HEK293 (cell line): Measurements from ENCODE around the gene C1QL4.

Experiments
- FEZF1 ChIP-seq: fragments of 450-650 bp; formaldehyde crosslinking; IDR thresholded peaks from 2 replicates; pipeline ENCODE4 v1.5.1; 2016; ENCODE audit warnings: missing biosample characterization, missing genetic modification characterization
- GLI2 ChIP-seq: fragments of 450-650 bp; formaldehyde crosslinking; IDR thresholded peaks from 2 replicates; pipeline ENCODE4; 2017; ENCODE audit warnings: missing biosample characterization, missing genetic modification characterization, low read depth, borderline replicate concordance
- PRDM1 ChIP-seq: fragments of 450-650 bp; formaldehyde crosslinking; IDR thresholded peaks from 2 replicates; pipeline ENCODE4; 2016; ENCODE audit warnings: missing biosample characterization, missing genetic modification characterization
- RBAK ChIP-seq: fragments of 450-650 bp; formaldehyde crosslinking; IDR thresholded peaks from 2 replicates; pipeline ENCODE4 v1.5.1; 2016; ENCODE audit warnings: missing biosample characterization, missing genetic modification characterization
- SP3 ChIP-seq: fragments of 450-650 bp; formaldehyde crosslinking; IDR thresholded peaks from 2 replicates; pipeline ENCODE4 v1.5.1; 2016; ENCODE audit warnings: missing biosample characterization, missing genetic modification characterization
- WT1 ChIP-seq: fragments of 450-650 bp; formaldehyde crosslinking; IDR thresholded peaks from 2 replicates; pipeline ENCODE4 v1.5.1; 2016; ENCODE audit warnings: missing biosample characterization, missing genetic modification characterization
- YY2 ChIP-seq: fragments of 450-650 bp; formaldehyde crosslinking; IDR thresholded peaks from 2 replicates; pipeline ENCODE4 v1.5.1; 2016; ENCODE audit warnings: missing biosample characterization, missing genetic modification characterization
- ZBTB20 ChIP-seq: fragments of 450-650 bp; formaldehyde crosslinking; IDR thresholded peaks from 2 replicates; pipeline ENCODE4 v1.5.1; 2016; ENCODE audit warnings: missing biosample characterization, missing genetic modification characterization
- ZFP37 ChIP-seq: fragments of 450-650 bp; formaldehyde crosslinking; IDR thresholded peaks from 2 replicates; pipeline ENCODE4 v1.5.1; 2016; ENCODE audit warnings: missing biosample characterization, missing genetic modification characterization
- ZNF138 ChIP-seq: fragments of 450-650 bp; formaldehyde crosslinking; IDR thresholded peaks from 2 replicates; pipeline ENCODE4 v1.5.1; 2016; ENCODE audit warnings: missing biosample characterization, missing genetic modification characterization, borderline replicate concordance
- ZNF341 ChIP-seq: fragments of 450-650 bp; formaldehyde crosslinking; IDR thresholded peaks from 2 replicates; pipeline ENCODE4; 2016; ENCODE audit warnings: low read depth, missing biosample characterization, missing genetic modification characterization
- ZNF560 ChIP-seq: fragments of 450-650 bp; formaldehyde crosslinking; IDR thresholded peaks from 2 replicates; pipeline ENCODE4 v1.5.1; 2017; ENCODE audit warnings: missing biosample characterization, missing genetic modification characterization, borderline replicate concordance
- ZNF660 ChIP-seq: fragments of 450-650 bp; IDR thresholded peaks from 2 replicates; pipeline ENCODE4 v1.5.1; 2018; ENCODE audit warnings: missing biosample characterization, mild to moderate bottlenecking, missing genetic modification characterization
- ZNF664 ChIP-seq: fragments of 450-650 bp; formaldehyde crosslinking; IDR thresholded peaks from 2 replicates; pipeline ENCODE4 v1.5.1; 2016; ENCODE audit warnings: missing biosample characterization, missing genetic modification characterization
- ZSCAN23 ChIP-seq: fragments of 450-650 bp; formaldehyde crosslinking; IDR thresholded peaks from 2 replicates; pipeline ENCODE4 v1.5.1; 2016; ENCODE audit warnings: missing biosample characterization, missing genetic modification characterization
- TF ChIP-seq, protein P1 (sequence below): fragments of 450-650 bp; formaldehyde crosslinking; IDR thresholded peaks from 2 replicates; pipeline ENCODE4 v1.5.1; 2016; ENCODE audit warnings: missing biosample characterization, missing genetic modification characterization, borderline replicate concordance
- TF ChIP-seq, protein P2 (sequence below): fragments of 450-650 bp; formaldehyde crosslinking; IDR thresholded peaks from 2 replicates; pipeline ENCODE4 v1.5.1; 2016; ENCODE audit warnings: missing biosample characterization, missing genetic modification characterization
- TF ChIP-seq, protein P3 (sequence below): fragments of 450-650 bp; formaldehyde crosslinking; conservative IDR thresholded peaks from 2 replicates; pipeline ENCODE4 v1.5.1; 2016; ENCODE audit warnings: low read depth, missing biosample characterization, missing genetic modification characterization
- TF ChIP-seq, protein P4 (sequence below): fragments of 450-650 bp; formaldehyde crosslinking; IDR thresholded peaks from 2 replicates; pipeline ENCODE4 v1.5.1; 2017; ENCODE audit warnings: missing biosample characterization, missing genetic modification characterization
- TF ChIP-seq, protein P5 (sequence below): fragments of 450-650 bp; formaldehyde crosslinking; conservative IDR thresholded peaks from 2 replicates; pipeline ENCODE4 v1.5.1; 2016; ENCODE audit warnings: low read depth, missing biosample characterization, missing genetic modification characterization

C1QL4 gene

DNA sequence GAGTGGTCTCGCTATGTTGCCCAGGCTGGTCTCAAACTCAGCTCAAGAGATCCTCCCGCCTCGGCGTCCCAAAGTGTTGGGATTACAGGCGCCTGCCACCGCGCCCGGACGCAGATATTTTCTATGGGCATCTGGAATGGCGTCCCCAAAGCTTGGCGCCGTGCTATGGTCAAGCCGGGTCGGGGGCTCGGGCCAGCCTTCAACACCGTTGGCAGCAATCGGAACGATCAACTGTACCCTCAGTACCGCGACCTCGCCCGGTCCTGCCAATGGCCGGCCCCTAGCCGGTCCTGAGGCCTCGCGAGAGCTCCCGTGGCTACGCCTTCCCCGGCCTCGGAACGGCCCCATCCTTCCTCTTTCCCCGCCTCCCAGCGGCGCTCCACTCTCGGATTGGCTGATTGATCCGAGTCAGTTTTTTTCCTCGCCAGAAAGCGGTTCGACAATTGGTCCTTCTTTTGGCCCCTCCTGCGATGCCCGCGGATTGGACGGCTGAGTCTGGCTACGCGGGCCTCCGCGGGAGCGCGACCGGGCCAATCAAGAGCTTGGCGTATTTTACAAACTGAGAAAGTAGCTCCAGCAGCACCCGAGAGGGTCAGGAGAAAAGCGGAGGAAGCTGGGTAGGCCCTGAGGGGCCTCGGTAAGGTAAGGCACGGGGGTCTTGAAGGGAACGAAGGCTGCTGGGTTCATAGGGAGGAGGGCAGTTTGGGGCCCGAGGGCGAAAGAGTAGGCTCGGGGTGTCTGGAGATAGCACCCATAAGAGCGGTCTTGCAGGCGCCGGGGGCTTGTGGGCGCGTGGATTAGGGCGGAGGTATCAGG lies 14.1 kb downstream of the C1QL4 start, which contains the start of gene TROAP (continued):
- TF ChIP-seq, protein P1, sequence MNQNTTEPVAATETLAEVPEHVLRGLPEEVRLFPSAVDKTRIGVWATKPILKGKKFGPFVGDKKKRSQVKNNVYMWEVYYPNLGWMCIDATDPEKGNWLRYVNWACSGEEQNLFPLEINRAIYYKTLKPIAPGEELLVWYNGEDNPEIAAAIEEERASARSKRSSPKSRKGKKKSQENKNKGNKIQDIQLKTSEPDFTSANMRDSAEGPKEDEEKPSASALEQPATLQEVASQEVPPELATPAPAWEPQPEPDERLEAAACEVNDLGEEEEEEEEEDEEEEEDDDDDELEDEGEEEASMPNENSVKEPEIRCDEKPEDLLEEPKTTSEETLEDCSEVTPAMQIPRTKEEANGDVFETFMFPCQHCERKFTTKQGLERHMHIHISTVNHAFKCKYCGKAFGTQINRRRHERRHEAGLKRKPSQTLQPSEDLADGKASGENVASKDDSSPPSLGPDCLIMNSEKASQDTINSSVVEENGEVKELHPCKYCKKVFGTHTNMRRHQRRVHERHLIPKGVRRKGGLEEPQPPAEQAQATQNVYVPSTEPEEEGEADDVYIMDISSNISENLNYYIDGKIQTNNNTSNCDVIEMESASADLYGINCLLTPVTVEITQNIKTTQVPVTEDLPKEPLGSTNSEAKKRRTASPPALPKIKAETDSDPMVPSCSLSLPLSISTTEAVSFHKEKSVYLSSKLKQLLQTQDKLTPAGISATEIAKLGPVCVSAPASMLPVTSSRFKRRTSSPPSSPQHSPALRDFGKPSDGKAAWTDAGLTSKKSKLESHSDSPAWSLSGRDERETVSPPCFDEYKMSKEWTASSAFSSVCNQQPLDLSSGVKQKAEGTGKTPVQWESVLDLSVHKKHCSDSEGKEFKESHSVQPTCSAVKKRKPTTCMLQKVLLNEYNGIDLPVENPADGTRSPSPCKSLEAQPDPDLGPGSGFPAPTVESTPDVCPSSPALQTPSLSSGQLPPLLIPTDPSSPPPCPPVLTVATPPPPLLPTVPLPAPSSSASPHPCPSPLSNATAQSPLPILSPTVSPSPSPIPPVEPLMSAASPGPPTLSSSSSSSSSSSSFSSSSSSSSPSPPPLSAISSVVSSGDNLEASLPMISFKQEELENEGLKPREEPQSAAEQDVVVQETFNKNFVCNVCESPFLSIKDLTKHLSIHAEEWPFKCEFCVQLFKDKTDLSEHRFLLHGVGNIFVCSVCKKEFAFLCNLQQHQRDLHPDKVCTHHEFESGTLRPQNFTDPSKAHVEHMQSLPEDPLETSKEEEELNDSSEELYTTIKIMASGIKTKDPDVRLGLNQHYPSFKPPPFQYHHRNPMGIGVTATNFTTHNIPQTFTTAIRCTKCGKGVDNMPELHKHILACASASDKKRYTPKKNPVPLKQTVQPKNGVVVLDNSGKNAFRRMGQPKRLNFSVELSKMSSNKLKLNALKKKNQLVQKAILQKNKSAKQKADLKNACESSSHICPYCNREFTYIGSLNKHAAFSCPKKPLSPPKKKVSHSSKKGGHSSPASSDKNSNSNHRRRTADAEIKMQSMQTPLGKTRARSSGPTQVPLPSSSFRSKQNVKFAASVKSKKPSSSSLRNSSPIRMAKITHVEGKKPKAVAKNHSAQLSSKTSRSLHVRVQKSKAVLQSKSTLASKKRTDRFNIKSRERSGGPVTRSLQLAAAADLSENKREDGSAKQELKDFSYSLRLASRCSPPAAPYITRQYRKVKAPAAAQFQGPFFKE (tag by site-specific recombination), result no peak
- TF ChIP-seq ZFP37 (no peak), SP3 (tag by site-specific recombination) (peak; percentile 91), WT1 (tag by site-specific recombination) (no peak), ZNF138 (no peak), ZSCAN23 (tag by site-specific recombination) (peak; percentile 83), ZNF560 (tag by site-specific recombination) (no peak), ZNF341 (tag by site-specific recombination) (no peak; the same call in 1 of the 2 replicates), PRDM1 (tag by site-specific recombination) (no peak), ZNF664 (no peak), FEZF1 (no peak), ZNF660 (peak; percentile 19; the same call in 1 of the 2 replicates), ZBTB20 (tag by site-specific recombination) (no peak; the same call in 1 of the 2 replicates), GLI2 (tag by site-specific recombination) (no peak), RBAK (tag by site-specific recombination) (no peak), YY2 (tag by site-specific recombination) (peak; percentile 54; the same call in 1 of the 2 replicates)
- TF ChIP-seq, protein P2, sequence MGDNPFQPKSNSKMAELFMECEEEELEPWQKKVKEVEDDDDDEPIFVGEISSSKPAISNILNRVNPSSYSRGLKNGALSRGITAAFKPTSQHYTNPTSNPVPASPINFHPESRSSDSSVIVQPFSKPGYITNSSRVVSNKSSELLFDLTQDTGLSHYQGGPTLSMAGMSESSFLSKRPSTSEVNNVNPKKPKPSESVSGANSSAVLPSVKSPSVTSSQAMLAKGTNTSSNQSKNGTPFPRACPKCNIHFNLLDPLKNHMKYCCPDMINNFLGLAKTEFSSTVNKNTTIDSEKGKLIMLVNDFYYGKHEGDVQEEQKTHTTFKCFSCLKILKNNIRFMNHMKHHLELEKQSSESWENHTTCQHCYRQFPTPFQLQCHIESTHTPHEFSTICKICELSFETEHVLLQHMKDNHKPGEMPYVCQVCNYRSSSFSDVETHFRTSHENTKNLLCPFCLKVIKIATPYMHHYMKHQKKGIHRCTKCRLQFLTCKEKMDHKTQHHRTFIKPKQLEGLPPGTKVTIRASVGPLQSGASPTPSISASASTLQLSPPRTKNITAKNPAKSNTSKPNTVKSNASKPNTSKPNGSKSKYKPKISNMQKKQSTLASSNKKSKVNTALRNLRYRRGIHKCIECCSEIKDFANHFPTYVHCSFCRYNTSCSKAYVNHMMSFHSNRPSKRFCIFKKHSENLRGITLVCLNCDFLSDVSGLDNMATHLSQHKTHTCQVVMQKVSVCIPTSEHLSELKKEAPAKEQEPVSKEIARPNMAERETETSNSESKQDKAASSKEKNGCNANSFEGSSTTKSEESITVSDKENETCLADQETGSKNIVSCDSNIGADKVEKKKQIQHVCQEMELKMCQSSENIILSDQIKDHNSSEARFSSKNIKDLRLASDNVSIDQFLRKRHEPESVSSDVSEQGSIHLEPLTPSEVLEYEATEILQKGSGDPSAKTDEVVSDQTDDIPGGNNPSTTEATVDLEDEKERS (tag by site-specific recombination), result no peak
- TF ChIP-seq, protein P3, sequence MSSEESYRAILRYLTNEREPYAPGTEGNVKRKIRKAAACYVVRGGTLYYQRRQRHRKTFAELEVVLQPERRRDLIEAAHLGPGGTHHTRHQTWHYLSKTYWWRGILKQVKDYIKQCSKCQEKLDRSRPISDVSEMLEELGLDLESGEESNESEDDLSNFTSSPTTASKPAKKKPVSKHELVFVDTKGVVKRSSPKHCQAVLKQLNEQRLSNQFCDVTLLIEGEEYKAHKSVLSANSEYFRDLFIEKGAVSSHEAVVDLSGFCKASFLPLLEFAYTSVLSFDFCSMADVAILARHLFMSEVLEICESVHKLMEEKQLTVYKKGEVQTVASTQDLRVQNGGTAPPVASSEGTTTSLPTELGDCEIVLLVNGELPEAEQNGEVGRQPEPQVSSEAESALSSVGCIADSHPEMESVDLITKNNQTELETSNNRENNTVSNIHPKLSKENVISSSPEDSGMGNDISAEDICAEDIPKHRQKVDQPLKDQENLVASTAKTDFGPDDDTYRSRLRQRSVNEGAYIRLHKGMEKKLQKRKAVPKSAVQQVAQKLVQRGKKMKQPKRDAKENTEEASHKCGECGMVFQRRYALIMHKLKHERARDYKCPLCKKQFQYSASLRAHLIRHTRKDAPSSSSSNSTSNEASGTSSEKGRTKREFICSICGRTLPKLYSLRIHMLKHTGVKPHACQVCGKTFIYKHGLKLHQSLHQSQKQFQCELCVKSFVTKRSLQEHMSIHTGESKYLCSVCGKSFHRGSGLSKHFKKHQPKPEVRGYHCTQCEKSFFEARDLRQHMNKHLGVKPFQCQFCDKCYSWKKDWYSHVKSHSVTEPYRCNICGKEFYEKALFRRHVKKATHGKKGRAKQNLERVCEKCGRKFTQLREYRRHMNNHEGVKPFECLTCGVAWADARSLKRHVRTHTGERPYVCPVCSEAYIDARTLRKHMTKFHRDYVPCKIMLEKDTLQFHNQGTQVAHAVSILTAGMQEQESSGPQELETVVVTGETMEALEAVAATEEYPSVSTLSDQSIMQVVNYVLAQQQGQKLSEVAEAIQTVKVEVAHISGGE (tag by site-specific recombination), result no peak
- TF ChIP-seq, protein P4, sequence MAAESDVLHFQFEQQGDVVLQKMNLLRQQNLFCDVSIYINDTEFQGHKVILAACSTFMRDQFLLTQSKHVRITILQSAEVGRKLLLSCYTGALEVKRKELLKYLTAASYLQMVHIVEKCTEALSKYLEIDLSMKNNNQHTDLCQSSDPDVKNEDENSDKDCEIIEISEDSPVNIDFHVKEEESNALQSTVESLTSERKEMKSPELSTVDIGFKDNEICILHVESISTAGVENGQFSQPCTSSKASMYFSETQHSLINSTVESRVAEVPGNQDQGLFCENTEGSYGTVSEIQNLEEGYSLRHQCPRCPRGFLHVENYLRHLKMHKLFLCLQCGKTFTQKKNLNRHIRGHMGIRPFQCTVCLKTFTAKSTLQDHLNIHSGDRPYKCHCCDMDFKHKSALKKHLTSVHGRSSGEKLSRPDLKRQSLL, result no peak
- TF ChIP-seq, protein P5, sequence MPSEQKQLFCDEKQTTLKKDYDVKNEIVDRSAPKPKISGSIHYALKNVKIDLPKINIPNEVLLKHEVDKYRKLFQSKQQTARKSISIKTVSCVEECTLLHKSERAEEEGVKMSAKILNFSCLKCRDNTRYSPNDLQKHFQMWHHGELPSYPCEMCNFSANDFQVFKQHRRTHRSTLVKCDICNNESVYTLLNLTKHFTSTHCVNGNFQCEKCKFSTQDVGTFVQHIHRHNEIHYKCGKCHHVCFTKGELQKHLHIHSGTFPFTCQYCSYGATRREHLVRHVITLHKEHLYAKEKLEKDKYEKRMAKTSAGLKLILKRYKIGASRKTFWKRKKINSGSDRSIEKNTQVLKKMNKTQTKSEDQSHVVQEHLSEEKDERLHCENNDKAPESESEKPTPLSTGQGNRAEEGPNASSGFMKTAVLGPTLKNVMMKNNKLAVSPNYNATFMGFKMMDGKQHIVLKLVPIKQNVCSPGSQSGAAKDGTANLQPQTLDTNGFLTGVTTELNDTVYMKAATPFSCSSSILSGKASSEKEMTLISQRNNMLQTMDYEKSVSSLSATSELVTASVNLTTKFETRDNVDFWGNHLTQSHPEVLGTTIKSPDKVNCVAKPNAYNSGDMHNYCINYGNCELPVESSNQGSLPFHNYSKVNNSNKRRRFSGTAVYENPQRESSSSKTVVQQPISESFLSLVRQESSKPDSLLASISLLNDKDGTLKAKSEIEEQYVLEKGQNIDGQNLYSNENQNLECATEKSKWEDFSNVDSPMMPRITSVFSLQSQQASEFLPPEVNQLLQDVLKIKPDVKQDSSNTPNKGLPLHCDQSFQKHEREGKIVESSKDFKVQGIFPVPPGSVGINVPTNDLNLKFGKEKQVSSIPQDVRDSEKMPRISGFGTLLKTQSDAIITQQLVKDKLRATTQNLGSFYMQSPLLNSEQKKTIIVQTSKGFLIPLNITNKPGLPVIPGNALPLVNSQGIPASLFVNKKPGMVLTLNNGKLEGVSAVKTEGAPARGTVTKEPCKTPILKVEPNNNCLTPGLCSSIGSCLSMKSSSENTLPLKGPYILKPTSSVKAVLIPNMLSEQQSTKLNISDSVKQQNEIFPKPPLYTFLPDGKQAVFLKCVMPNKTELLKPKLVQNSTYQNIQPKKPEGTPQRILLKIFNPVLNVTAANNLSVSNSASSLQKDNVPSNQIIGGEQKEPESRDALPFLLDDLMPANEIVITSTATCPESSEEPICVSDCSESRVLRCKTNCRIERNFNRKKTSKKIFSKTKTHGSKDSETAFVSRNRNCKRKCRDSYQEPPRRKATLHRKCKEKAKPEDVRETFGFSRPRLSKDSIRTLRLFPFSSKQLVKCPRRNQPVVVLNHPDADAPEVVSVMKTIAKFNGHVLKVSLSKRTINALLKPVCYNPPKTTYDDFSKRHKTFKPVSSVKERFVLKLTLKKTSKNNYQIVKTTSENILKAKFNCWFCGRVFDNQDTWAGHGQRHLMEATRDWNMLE (tag by site-specific recombination), result 0 out of 2 replicates have a peak, but pooled peaks have one; percentile 6
